HG02973 (cell line): Measurements from ENCODE around the gene CACNA2D3.

Experiments
- ATAC-seq: cut with Tn5 transposase; IDR thresholded peaks from one replicate; pipeline ENCODE4 v1.9.1; 2021; ENCODE audit warnings: moderate library complexity; ENCODE audit not compliant: unreplicated experiment

CACNA2D3 gene

DNA sequence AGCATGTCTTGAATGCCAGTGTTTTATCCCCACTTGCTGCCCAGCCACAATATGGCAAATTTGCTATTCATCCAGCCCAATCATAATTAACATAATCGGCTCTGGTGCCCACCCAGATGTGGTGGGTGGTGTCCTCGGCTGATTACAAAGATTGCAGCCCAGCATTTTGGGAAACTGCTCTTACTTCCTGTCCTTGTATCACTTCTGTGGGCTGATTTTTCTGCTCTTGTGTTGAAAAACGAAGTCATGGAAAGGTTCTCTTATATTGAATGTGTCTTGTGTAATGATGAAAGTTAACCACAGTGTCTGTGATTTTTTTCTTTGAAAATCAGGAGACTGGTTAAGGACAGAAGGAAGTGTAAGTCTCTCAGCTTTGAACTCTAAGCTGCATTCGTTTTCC lies 141.7 kb downstream of the CACNA2D3 start:
- ATAC-seq, result no peak

DNA sequence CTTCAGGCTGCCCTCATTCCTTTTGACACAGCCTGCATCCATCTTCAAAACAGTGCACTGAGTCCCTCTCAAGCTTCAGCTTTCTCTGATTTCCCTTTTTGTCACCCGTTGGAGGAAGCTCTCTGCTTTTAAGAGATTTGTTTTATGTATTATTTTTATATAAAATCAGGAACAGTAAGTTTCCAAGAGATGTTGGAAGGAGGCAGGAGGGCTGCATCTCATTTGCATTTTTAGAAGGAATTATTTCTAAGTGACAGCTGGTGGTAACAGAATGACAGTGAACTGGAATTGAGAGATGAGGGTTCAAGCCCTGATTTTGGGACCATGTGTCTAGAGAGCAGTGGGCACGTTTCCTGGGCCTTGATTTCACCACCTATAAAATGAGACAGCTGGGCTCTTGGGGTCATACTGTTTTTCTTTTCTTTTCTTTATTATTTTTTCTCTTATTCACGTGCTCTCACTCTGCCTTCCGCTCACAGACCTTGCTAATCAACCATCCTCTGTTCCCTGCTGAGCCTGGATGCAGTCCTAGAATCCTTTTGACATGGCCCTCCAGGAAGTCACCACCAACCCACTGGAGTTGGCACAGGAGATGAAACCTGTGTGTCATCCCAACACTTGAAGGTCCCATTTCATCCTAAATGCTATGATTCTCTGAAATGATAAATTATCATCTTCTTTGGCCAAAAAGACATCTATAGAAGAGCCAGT lies 148.6 kb downstream of the CACNA2D3 start:
- no peak for ATAC-seq

DNA sequence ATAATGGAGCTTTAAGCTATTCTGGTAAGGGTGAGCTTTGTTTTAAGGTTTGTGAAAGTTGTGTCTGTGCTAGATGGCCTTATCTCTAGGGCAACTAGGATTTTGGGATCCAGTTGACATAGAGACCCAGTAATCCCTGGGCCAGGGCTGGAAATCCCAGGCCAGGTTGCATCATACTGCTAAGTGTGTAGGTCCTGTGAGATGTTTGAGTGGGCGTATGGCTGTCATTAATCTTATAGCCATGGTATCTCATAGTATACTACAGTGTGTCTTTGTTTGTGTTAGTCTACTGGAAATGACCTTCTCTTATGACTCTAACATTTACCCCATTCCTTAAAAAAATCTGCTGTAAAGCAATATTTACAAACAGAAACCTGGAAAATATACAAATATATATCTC lies 151.4 kb downstream of the CACNA2D3 start:
- ATAC-seq, result no peak

DNA sequence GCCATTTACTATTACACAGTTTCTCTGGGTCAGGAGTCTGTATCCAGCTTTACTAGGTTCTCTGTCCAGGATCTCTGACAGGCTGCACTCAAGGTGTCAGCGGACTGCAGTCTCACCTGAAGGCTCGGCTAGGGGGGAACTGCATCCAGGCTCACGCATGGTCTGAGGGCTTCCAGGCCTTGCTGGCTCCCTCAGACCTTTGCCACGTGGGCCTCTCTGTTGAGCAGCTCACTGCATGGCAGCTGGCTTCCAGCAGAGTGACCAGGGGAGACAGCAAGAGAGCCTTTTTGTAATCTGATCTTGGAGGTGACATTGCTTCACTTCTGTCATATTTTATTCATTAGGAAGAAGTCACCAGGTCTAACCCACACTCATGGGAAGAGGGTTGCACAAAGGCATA lies 152.3 kb downstream of the CACNA2D3 start:
- ATAC-seq, result no peak

DNA sequence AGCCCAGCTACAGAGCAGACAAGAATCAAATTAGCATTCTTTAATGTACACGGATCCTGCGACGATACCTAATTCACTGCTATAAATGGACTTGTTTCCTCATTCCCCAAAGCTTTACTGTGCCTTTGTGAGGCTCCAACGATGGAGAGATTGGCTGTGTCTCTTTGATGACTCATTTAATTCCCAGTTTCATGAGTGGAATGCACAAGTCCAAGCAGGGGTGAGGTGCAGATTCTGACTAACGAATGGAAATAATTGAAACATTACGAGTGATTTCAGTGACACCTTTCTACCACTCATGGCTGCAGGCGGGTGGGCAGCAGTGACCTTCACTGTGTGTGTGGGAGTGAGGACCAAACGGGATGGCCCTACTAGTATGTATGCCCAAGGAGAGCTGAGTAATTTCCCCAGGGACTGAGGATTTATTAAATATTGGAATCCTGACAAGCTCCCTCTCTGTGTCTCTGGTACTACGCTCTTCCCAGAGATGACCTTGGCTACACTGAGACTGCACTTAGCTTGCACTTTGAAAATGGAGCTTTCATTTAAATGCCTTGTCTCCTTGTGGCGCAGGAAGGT lies 156.7 kb downstream of the CACNA2D3 start:
- no peak for ATAC-seq

DNA sequence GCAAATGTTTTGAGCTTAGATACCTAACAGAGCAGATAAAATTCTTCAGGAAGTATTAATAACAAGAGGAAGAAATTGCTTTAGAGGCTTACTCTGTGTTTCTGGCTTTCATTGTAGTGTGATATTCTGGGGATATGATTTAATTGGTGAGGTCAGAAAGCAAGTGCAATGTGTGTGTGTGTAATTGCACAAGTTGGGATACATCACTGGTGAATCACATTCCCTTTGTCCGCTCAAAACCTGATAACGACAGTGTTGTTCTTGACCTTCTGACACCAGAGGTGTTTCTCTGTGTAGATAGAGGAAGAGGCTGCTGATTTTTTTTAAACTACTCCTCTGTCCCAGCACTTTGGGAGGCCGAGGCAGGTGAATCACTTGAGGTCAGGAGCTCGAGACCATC lies 161.1 kb downstream of the CACNA2D3 start:
- no peak for ATAC-seq

DNA sequence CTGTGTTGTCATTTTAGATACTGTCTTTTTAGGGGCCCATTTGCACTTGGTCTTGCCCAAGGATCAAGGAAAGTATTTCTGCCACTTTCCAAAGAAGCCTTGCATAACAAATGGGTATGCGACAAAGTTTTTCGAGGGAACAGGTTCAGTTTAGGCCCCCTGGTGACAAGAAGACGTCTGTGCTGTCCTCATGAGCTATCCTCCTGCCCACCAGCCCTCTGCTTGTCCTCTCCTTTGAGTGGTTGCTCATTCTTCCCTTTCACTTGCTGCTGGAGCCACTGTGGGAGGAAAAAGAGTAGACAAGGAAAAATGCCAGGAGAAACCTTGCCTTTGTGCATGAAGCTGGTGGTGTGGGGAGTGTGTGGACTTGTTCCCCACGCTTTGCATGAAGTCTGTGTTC lies 171.9 kb downstream of the CACNA2D3 start:
- ATAC-seq, result no peak

DNA sequence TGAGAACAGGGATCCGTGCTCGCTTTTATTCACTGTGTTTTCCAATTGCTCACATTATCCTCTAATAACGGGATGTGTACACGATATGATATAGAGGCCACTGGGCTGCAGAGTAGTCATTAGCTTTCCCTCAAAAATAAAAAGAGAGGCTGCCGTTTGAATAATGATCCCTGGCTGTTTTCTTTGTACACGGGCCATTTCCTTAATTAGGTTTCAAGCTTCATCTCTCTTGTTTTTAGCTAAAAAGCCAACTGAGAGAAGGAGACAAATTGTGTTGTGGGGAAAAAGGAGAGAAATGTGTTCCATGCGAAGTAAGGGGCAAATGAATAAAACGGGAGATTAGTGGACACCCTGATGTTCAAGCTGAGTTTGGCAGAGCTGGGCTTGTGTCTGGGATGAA lies 174.2 kb downstream of the CACNA2D3 start:
- ATAC-seq, result no peak

DNA sequence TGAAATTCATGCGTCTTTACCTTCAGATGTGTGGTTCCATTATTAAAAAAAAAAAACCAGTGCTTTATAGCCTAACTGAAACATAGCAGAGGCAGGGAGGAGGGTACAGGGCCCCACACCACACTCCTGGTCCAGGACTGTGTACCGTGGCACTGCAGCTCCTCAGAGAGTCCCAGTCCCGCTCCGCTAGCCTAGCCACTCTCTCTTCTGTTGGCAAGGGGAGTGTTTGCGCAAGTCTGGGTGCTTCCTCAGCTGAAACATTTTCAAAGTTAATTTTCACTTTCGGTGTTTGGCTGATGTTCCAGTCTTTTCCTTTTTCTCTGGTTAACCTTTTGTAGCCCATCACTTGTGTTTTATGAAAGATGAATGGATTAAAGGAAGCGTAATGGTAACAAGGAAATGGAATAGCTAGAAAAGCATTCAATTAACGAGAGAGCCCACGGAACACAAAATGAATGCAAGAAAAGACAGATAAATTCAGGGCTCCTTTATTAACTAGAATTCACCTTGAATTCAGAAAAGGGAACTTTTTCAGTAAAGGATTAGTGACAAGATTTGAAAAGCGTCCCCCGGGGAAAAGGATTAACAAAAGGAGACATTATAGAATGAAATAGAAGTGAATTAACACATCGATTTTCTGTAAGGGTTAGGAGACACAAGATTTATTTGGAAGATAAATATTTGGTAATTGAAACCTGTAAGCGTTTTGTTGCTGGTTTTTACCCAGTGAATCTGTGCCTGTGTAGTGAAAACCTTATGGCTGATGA lies 177.0 kb downstream of the CACNA2D3 start:
- no peak for ATAC-seq

DNA sequence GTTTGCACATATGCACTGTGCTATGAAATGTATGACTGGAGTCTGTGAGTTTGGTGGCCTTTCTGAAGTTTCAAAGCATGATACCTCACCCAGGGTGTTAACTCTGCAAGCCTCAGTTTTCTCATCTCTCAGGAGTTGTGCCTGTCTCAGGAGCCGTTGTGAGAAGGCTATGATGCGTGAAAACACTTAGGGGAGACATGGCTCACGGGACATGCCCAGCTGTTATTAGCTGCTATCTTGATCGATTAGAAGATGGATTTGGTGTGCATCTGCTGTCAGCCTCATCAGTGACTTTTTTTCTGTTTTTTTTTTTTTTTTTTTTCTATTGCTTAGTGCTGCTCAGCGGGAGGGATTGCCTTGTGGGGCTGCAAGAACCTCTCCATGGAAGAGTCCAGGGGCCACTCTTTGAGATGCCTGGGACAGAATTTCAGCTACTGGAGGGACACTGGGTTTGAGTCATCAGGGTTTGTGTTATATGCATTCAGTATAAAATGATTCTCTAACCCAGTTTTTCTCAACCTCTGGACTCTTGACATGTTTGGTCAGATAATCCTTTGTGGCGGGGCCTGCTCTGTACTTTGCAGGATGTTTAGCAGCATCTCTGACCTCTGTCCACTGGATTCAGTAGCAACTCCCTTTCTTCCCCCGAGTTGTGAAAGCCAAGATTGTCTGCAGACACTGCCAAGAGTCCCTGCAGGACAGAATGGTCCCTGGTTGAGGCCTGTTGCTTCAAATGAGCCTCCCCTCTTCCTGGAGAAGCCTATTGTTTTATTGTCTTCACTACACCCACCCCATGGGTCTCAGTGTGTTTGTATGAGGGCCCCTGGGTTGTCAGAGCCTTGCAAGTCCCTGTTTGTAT lies 181.4 kb downstream of the CACNA2D3 start:
- no peak for ATAC-seq

DNA sequence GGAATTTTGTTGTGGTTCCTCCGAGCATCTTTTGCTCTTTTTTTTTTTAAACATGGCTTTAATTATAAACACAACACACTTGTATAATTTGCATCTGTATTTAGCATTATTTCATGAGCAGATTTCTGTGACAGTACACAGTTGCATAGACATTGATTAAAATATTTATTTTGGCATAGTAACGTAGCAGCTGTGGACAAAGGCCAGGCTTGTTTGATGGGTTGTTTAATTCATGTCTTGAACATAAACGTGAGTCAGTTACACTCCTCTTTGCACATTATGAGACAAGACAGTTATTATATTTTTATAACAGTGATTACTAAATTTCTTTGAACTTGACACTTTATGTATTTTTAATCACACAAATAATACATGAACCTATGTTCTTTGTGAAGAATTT lies 182.5 kb downstream of the CACNA2D3 start:
- no peak for ATAC-seq

DNA sequence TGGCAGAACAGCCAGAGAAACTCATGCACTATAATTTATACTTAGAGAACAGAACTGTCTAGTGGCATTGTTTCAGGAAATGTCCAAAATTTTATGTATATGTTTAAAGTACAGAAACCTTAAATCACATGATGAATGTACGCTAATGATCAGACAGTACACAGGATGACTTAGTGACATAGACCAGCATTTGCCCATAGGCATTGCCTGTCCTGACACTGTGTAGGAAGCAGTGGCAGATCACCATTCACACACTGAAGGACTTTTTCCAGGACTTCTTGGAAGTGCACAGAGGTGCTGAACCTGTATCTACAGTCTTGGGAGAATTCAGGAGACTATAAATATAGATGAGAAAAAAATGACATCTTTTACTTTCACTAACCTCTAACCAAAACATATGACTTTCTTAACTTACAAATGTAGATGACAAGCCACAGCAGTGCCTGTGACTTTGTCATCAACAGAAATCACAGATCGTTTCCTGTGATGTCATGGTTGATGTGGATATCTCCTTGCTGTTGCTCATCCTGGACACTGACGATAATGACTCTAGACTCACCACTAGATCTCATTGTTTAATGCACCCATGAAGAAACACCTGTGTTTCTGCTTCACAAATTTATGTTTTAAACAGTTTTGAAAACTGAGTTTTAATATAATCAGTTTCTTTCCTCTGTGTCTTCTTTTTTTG lies 183.2 kb downstream of the CACNA2D3 start:
- ATAC-seq, result no peak

DNA sequence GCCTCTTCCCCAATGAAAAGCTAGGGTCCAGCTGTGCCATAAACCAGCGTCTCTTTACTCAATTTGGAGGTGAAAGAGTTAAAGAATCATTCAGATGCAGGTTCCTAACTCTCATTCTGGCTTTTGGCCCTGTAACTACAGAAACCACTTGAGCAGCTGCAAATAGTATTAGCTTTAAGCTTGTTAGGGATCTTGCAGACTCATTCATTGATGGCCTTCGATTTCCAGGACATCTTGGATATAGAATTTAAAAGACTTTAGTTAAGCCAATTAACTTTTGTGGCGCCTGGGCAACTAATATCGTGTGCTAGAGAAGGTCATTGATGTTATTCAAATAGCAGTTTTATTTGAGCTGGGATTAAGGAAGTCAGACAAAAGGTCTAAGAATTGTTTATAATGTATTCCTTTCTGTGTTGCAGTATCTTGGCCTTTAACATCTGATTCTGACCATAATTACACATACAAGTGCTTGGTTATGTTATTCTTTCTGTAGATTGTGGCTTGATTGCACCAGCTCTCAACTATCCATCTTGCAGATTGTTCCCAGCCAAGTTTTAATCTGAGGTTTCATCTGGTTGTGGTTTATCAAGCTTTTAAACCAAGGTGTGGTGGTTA lies 185.3 kb downstream of the CACNA2D3 start:
- ATAC-seq, result no peak

DNA sequence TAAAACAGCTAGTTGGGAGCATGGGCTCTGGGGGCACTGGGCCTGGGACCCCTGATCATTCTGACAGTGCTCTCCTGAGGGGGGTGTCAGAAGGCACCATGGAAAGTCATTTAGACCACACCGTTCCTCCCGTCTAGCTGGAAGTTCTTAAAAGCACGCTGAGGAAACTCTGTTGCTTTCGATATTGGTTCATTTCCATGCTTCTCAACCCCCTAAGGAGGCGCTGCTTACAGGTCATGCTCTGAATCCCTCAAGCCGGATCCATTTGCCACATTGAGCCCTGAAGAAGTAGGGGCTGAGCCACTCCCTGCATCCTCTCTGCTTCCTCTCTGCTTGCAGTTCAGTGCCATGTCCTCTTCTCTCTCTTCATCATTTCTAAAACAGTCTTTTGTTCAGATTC lies 187.2 kb downstream of the CACNA2D3 start:
- no peak for ATAC-seq

DNA sequence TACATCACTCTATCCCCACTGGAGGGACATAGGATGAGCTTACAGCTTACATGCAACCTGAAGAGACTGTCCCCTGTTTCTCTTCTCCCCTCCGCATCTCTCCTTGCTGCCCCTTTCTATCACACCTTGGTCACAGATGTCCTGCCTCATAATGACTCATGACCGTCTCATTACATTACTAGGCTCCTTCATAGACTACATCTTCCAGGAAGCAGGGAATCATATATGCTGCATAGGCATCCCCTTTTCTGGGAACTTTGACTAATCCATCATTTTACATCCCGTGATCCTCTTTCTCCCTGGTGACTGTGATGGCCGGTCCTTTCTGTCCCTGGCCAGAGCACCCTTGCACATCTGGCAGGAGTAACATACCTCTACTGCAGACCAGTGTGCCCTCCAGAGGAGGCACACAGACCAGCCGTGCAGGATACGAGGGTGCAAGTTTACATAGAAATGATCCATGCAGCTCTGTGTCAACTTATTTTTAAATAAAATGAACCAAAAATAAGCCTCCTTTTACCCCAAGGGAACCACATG lies 188.9 kb downstream of the CACNA2D3 start:
- no peak for ATAC-seq

DNA sequence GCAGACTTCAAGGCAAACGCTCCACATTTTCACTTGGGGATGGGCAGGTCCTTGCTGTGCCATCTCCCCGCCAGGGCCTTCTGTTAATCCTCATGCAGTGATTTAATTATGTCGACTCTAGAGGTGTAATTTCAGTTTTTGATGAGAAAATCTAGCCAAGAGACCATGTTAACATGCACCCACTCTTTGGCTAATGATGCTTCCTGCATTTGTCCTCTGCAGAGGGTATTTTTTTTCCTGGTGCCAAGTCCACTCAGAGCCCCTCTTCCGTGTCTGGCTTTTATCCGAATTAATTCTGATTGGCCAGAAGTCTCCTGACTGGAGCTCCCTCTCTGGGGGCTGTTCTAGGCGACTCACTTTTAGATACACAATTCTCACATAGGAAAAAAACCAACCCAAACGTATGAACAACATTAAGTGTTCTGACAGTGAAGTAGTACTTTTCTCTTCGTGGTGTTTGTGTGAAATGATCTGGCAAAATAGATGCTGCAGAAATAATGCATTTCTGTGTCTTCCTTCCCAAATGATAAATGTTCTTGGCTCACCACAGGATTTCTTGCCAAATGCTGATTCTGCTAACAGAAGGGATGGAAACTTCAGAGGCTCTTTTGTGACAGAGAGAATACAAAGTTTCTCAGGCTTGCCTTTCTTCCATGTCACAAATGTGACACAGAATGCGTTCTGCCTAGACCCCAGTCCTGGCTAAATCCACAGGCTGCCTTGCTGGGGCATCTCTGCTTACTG lies 190.0 kb downstream of the CACNA2D3 start:
- ATAC-seq, result no peak

DNA sequence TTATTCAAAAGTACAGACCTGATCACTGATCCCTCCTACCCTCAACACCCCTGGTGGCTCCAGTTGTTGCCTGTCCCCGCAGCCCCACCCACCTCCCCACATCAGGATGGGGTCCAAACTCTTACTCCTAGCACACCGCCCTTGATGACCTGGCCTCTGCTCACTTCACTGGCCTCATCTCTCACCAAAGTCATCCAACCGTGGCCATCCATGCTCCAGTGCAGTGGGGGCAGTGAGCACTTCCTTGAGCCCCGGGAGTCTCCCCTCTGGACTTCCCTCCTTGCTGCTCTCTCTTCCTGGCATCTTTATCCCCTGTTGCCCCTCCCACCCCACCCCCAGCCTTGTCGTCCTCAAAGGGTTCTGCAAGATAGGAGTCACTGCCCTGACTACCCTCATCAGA lies 191.1 kb downstream of the CACNA2D3 start:
- no peak for ATAC-seq

DNA sequence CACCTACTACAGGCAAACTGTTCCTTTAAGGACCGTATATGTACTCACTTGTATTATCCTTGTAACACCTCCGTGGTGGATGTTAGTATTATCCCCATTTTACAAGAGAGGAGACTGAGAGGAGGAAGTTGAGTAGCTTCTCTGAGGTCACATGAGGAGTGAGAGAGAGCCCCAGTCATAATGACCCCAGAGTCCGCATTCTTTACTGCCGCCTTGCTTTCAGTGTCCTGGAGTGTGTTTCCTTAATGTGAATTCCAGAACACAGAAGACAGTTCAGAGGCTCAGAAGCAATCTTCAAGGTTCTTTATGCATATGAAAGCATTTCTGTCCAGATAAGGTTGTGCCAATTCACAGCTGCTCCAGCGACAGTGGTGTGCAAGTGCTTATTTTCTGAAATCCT lies 199.2 kb downstream of the CACNA2D3 start:
- ATAC-seq, result no peak

DNA sequence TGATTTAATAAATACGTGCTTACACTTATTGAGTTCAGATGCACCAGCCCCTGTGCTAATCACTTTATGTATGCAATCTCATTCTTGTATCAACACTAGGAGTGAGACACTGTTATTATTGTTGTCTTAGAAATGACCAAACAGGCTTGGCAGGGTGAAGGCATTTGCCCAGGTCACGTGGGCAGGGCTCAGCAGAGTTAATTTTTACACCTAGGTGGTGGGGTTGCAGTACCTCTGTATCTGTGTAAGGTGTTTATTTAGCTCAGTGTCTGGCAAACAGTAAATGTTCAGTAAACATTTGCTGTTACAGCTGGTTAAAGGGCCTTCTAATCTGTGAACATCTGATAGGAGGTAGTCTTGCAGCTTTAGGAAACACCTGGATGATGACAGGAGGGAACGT lies 200.0 kb downstream of the CACNA2D3 start:
- no peak for ATAC-seq
